HG02884 (cell line): ENCODE measurements around the gene RALGAPA1.
"Not testable (repeated sequence)": the region's sequence is repeated elsewhere in the genome, so short reads cannot be mapped to it uniquely, and the experiment has no call there.

Experiments used
- ATAC-seq: cut with Tn5 transposase; IDR thresholded peaks from one replicate; pipeline ENCODE4 v1.9.1; 2021; ENCODE audit warnings: mild to moderate bottlenecking, moderate library complexity; ENCODE audit not compliant: unreplicated experiment

RALGAPA1 gene

DNA sequence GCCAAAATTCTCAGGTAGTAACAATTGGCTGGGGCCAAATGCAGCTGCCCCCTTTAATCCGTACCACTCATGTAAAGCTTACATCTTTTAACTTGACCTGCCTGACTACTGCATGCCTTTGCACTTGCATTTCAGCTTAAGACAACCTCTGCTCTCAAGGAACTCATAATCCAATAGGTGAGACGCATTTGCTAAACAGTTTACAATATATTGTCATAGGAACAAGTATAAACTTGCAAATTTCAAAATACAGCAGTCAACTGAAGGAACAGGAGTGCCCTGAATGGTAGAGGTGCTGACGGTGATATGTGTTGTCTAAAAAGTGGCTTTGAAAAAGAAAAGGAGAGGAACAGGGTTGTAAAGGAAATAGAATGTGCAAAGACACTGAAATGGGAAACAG lies 13.4 kb upstream of the RALGAPA1 start:
- no peak for ATAC-seq

DNA sequence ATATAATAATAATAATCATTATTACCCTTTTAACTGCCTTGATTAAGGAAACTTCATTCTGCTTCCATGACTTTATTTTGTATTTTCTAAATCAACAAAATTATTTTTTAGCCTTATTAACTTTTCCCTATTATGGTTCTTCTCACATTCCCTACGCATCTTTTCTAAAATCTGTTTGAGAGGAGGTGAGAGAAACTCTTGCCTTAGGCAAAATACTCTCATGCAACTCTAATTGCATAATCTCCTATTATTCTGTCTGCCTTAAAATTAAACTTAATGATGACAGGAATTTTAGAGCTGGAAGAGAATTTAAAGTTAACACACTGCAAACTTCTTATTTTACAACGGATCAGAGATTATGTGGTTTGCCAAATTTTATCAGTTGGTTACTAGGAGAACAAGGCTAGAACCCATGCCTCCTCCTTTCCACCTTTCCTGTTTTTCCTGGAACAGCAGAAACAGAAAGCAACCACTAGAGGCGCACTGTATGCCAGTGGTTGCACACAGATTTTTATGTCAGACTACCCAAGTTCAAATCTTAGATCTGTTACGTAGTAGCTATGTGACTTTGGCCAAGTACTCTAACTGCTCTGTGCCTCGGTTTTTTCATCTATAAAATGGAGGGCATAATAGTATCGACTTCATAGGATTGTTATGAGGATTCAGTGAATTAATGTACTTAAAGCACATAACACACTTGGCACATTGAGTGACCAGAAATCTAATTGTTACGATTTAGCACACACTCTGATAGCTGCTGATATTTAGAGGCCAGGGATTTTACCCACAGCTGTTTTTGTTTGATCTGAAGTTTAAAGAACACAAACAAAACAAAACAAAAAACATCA lies 12.7 kb upstream of the RALGAPA1 start:
- no peak for ATAC-seq

DNA sequence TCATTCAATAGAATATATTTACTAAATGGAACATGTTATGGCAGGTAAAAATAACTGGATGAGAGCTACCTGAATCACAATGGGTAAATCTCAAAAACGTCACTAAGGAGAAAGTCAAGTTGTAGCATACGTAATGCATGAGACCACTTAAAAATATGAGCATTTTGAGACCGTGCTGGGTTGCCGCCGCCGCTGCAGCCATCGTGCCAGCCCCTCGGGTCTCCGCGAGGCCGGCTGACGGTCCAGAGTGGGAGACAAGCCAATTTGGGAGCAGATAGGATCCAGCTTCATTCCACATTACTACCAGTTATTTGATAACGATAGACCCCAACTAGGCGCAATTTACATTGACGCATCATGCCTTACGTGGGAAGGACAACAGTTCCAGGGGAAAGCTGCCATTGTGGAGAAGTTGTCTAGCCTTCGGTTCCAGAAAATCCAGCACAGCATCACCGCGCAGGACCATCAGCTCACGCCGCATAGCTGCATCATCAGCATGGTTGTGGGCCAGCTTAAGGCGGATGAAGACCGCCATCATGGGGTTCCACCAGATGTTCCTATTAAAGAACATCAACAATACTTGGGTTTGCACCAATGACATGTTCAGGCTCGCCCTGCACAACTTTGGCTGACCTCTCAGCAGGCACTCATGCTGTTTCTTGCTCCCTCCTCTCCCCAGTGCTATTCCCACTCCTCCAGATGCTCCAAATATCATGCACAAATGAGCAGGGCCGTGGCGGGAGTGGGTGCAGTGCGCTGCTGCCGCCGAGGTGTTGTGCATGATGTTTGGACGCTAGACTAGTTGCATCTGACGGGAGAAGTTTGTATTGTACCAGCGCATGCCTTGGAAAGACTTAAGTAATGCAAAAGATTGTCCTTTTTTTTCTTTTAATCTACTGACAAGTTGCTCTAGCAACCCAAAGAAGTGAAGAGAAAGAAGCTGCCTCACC lies 10.8 kb upstream of the RALGAPA1 start:
- ATAC-seq, result no peak

DNA sequence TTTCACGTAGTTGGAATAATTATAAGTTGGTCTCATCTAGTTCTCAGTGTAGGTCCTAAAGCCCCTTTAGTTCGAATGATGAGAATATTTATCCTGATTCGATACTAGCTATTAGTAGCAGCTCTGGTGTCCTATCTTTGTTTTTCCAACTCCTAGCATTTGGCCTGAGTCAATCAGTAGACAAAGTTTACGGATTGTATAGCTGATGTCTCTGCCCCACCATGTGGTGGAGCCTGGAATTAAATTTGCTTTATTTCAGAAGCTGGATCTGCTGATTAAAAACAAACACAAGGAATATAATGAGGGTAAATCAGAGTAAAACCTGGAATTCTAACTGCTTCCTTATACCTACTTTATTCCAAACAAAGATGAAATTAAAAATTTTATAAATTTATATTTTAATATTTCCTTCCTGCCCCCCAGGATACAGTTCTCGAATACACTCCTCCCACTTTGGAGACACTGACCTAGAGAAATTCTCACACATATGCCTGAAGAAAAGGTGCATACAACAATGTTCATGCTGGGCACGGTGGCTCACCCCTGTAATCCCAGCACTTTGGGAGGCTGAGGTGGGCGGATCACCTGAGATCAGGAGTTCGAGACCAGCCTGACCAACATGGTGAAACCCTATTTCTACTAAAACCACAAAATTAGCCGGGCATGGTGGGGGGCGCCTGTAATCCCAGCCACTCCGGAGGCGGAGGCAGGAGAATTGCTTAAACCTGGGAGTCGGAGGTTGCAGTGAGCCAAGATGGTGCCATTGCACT lies 9.4 kb upstream of the RALGAPA1 start:
- no peak for ATAC-seq

DNA sequence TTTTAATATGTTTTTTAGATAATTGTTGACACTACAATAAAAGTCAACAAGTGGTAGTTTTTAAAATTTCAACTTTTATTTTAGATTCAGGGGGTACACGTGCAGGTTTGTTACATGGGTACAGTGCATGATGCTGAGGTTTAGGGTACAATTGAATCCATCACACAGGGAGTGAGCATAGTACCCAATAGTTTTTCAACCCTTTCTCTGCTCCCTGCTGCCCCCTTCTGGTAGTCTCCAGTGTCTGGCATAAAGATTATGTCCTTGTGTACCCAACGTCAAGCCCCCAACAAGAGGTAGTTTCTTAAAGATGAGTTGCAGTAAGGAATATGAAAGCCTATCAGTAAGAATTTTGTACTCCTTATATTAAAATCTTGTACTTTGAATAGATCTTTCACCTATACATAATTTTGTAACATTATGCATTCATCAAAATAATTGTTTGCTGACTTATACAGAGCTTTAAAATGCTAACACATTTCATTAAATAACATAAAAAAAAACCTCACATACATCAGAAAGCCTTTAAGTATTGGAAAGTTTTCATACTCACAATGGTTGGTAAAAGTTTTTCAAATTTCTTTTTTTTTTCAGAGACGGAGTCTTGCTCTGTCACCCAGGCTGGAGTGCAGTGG lies 5.4 kb upstream of the RALGAPA1 start:
- no peak for ATAC-seq

DNA sequence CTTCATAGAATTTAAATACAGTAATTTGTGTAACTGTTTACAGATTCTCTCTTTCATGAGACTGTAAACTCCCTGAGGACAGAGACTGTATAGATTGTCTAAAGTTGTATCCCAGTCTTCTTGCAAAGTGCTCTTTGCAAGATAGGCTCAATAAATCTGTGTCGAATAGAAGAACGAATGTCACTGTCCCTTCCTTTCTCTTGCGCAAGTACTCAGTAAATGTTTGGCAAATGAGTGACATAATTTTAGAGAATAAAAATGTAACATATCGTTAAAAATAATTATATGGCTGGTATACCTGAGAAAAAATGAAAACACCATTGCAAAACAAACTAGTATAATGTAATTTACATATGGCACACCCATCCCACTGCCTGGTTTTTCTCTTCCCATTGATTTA lies 1.9 kb upstream of the RALGAPA1 start:
- no peak for ATAC-seq

DNA sequence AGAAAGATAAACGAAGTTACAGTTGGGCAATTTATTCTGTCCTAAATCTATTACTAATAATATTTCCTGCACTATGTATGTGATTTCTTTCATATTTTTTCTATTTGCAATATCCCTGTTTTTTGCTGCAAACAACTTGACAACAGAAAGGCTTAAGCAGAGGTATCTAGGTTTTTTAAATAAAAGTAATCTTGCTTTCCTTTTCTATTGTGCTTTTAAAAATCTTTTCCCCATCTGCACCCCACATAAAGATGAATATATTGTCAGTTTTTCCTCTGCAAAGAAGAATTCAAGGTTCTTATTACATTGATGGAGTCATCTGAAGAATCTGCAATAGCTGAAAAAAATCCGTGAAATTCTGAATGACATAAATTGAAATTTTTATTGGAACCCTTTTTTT lies 502 bp upstream of the RALGAPA1 start:
- ATAC-seq, result no peak

DNA sequence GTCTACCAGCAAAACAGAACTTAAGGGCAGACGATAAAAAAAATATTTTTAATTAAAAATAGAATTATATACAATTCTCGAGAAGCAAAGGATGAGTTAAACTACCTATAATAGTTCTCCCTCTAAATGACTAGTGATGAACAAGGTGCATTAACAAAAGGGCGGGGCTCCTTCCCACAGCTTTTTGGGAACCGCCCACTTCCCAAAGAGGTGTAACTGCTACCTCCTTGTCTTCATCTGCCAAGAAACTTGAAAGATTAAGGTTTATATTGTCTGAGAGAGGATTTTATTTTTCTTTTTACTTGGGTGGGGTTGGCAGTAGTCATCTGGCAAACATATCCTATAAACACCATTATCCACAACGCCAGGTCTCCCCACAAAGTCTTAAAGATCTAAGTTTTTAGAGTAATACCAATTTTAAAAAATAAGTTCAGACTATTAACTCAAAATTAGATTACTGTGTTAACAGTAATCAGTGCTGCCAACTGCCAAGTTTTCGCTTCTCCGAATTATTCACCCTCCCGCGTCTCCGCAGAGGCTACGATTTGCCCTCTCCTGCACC lies 938 bp downstream of the RALGAPA1 start:
- no peak for ATAC-seq

DNA sequence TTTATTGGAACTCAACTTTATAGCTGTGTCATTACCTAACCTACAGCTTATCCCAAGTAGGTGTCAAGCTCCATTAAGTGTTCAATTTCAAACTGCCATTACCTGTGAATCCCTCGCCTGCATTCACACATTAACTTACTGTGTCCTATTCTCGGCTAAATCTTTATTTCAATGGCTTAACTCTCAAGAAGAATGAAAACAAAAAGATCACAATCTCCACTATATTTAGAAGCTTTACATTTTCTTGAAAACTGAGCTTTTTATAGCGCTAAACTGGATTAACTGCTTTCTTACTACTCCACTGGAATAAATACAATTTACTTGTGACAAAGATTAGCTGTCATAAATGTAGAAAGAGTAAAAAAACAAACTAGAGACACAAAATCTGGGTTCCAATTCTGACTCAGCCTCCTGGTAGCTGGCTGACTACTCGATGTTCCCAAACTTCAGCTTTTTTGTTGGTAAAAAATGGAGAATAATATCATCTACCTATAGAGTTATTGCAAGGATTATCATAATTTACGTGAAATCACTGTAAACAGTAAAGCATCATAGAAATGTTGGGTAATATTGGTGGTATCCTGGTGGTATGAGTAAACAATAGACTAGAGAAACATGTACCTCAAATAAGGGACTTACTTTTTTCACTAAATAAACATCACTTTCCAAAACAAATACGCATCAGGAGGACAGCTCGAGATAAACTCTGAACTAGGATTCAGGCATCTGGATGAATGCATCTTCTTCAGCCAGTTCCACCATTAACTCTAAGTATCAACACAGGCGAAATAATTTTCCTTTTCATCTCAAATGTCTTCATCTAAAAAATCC lies 1.7 kb downstream of the RALGAPA1 start:
- ATAC-seq, result no peak

DNA sequence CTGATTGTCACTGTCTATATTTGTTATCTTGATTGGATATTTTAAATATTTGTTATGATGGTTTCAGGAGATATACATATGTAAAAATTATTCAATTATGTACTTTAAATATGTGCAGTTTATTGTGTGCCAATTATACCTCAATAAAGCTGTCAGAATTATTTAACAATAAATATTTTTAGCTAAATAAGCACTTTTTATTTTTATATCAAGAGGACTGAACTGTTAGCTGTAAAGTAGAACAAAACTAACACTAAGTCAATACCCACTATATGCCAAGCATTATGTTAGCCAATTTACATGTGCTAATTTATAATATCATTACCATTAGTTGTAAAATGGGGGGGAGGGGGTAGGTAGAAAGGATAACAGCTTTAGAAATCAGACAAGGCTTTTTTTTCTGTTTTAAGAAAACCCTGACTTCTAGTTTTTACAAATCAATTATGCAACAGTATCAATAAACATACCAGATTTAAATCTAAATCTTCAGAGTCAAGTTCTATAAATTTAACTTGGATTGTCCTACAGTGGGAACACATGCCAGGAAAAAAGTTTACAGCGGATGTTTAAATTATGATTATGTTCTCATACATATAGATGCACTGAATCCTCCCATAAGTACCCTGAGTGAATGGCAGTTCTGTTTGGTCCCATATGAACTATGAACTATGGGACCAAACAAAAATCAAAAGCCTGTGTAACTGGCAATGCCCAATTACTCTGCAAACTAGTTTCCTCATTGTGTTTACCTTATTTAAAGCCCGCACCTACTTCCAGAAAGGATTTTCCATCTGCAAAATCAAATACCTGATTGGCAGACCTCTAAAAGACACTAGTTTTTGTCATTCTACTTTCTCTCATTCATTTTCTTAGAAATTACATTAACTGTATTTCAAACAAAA lies 2.8 kb downstream of the RALGAPA1 start:
- no peak for ATAC-seq

DNA sequence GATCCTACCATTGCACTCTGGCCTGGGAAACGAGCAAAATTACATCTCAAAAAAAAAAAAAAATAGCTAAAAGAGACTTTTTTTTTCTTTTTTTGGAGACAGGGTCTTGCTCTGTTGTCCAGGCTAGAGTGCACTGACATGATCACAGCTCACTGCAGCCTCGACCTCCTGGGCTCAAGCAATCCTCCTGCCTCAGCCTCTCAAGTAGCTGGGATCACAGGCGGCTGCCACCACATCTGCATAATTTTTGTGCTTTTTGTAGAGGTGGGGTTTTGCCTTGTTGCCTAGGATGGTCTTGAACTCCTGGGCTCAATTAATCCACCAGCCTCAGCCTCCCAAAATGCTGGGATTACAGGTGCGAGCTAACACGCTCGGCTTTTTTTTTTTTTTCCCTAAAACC lies 11.3 kb downstream of the RALGAPA1 start:
- ATAC-seq, result no peak

DNA sequence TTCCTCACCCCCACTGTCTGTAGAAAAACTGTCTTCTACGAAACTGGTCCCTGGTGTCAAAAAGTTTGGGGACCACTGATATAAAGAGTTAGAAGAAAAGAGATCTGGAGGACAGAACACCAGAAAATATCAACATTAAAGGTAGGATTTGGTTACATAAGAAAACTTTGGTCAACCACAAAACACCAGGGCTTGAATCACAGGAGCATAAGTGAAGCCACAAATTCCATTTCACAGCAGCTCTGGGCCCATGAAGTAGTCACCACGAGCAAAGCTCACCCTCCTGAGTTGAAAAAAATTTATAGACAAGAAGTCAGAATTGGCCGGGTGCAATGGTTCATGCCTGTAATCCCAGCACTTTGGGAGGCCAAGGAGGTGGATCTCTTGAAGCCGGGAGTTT lies 19.4 kb downstream of the RALGAPA1 start:
- no peak for ATAC-seq

DNA sequence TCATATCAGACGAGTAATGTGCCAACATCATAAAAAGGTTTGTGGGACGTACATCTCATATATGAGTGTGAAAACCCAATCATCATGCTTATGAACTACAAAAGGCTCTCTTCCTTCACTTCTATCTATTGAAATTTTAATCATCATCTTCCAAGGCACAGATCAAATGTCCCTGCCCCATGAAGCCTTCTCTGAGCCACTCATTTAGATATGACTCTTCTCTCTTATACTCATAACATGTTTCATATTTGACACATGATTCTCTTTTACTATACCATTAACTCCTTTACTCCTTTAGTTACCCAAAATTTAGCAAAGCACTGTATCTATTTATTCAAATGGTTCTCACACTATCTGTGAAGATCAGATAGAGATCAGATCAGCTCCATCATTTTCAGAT lies 22.2 kb downstream of the RALGAPA1 start:
- ATAC-seq, result no peak

DNA sequence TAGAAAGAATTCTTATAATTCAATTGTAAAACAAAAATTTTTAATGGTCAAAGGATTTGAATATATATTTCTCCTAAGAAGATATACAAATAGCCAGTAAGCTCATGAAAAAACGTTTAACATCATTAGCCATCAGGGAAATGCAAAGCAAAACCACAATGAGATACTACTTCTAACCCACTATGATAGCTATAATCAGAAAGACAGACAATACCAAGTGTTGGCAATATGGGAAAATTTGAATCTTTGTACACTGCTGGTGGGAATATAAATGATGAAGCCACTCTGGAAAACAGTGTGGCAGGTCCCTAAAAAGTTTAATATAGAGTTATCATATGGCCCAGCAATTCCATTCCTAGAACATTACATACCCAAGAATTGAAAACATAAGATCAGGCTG lies 25.4 kb downstream of the RALGAPA1 start:
- ATAC-seq, result no peak

DNA sequence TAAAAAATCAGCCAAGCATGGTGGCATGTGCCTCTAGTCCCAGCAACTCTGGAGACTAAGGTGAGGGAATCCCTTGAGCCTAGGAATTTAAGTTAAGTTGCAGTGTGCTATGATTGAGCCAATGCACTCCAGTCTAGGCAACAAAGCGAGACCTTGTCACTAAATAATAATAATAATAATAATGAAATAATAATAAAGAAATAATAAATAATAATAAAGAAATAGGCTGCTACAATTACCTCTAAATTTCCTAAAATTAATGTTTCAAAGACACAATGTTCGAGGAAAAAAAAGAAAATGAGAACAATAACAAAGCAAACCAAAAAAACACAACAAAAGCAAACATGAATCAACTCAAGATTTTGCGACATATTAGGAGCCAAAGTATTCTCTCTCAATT lies 29.7 kb downstream of the RALGAPA1 start:
- ATAC-seq, result no peak

DNA sequence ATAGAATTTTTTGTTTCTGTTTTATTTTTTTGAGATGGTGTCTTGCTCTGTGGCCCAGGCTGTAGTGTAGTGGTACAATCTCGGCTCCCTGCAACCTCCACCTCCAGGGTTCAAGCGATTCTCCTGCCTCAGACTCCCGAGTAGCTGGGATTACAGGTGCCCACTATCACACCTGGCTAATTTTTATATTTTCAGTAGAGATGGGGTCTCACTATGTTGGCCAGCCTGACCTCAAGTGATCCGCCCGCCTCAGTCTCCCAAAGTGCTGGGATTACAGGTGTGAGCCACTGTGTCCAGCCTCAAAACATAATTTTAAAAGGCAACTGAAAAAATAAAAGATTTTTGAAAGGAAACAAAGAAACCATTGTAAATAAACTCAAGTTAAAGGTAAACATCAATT lies 31.5 kb downstream of the RALGAPA1 start:
- ATAC-seq, result not testable (repeated sequence)

DNA sequence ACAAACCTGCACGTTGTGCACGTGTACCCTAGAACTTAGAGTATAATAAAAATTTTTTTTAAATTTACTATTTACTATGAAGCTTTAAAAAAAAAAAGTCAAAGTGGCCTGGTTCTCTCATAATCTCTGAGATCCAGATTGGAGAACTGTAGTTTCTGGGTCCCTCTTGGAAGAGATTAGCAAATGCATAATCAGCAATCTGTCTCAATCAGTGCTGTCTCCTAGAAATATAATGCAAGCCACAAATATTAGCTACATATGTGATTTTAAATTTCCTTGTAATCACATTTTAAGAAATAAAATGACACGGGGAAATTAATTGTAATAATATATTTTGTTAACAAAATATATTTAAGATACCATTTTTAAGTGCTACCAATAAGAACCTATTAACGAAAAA lies 32.3 kb downstream of the RALGAPA1 start:
- ATAC-seq, result no peak

DNA sequence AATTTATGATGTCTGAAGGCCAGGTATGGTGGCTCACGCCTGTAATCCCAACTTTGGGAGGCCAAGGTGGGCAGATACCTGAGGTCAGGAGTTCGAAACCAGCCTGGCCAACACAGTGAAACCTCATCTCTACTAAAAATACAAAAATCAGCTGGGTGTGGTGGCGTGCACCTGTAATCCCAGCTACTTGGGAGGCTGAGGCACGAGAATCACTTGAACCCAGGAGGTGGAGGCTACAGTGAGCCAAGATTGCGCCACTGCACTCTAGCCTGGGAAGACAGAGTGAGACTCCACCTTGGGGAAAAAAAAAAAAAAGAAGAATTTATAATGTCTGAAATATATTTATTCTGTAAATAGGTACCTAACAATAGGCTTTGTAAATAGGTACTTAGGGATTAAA lies 33.0 kb downstream of the RALGAPA1 start:
- not testable (repeated sequence) for ATAC-seq

DNA sequence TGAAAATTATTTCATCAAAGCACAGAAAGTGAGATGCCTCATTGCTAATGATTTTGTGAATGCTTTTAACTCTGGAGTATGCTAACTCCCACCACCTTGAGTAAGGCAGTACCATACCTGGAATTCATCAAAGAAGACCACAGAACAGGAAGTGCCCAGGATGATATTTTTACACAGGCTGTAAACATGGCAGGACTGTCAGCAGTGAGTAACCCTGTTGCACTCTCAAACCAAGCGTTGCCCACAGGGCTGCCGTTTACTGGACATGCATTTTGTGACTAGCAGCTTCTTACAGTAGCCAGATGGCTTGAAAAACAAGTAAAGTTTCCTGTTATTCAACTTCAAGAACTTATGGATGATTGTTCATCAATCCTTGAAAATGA lies 42.4 kb downstream of the RALGAPA1 start:
- no peak for ATAC-seq
